Esophagus muscularis mucosa (tissue), 4 donors: ENCODE measurements around the gene NECTIN2.

Experiments used
- EP300 ChIP-seq: sonication (generic); formaldehyde crosslinking; IDR thresholded peaks from one replicate; pipeline ENCODE4 v1.6.1; 2017; ENCODE audit warnings: antibody characterized with exemption
- POLR2A ChIP-seq: fragments of 450-650 bp; IDR thresholded peaks from one replicate; pipeline ENCODE4 v1.6.1; 2017; ENCODE audit warnings: antibody characterized with exemption, moderate library complexity, mild to moderate bottlenecking, low read depth
- POLR2AphosphoS5 ChIP-seq, 2 donors: sonication (generic); formaldehyde crosslinking; IDR thresholded peaks; one replicate each; pipeline ENCODE4 v1.6.1; 2017; ENCODE audit warnings: antibody characterized with exemption in 2 of 2
- TF ChIP-seq, protein P1 (sequence below), 3 experiments: fragments of 200-600 bp in 2 of 3; fragments of 450-650 bp in 1 of 3; sonication (generic) in 2 of 3; IDR thresholded peaks; one replicate each; pipeline ENCODE4 v1.5.1; 2017 to 2019; ENCODE audit warnings: antibody characterized with exemption in 3 of 3, mild to moderate bottlenecking in 2 of 3, moderate library complexity in 1 of 3

DNA sequence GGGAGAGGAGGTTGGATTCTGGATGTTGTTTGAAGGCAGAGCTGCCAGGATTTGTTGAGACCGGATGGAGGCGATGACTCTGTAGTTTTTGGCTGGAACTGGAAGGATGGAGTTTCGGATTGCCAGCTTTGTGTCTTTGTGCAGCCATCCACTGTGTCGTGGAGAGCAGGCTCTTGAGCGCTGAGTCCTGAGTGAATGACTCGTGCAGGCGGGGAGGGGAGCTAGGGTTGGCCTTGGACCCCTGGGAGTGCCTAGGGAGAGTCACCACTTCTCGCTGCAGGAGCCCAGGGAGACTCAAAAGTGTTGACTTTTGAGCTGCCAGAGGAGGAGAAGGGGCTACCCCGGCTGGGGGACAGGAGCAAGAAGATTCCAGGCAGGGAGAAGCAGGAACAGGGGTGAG lies 48.8 kb downstream of the NECTIN2 start:
- TF ChIP-seq, protein P1, sequence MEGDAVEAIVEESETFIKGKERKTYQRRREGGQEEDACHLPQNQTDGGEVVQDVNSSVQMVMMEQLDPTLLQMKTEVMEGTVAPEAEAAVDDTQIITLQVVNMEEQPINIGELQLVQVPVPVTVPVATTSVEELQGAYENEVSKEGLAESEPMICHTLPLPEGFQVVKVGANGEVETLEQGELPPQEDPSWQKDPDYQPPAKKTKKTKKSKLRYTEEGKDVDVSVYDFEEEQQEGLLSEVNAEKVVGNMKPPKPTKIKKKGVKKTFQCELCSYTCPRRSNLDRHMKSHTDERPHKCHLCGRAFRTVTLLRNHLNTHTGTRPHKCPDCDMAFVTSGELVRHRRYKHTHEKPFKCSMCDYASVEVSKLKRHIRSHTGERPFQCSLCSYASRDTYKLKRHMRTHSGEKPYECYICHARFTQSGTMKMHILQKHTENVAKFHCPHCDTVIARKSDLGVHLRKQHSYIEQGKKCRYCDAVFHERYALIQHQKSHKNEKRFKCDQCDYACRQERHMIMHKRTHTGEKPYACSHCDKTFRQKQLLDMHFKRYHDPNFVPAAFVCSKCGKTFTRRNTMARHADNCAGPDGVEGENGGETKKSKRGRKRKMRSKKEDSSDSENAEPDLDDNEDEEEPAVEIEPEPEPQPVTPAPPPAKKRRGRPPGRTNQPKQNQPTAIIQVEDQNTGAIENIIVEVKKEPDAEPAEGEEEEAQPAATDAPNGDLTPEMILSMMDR (IDR thresholded peaks at IDR 0.05), result no peak
- no peak for TF ChIP-seq POLR2A
- TF ChIP-seq POLR2AphosphoS5 (IDR thresholded peaks at IDR 0.05), result no peak
- TF ChIP-seq EP300, result no peak
